ENCODE data around the gene IFT57. TPM values are rescaled to one million over a fixed set of nuclear protein-coding genes. Genes with fewer than 3 reads are reported as not detected.

IFT57 gene
- total RNA-seq, 1 donor from 2014 or later: 41.7 TPM

DNA sequence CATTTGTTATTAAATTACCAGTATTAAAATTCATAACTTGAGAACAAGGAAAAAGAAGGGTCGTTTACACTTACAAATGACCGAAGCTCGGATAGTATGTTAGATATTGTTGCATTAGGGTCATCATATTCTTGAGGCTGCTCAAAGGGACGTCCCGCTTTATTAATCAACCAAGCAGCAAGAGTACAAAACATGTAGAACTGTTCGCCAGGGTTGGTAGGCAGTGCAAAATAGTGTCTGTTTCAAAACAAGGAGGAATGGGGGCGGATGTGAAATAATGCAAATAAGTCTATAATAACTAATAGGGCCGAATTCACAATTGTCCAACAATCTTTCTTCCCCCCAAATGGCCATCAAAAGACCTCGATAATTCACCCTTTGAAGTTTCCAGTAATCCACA is 2.9 kb downstream of the IFT57 start:
- DNase-seq (ENCODE audit: low read depth, low spot score): no peak

DNA sequence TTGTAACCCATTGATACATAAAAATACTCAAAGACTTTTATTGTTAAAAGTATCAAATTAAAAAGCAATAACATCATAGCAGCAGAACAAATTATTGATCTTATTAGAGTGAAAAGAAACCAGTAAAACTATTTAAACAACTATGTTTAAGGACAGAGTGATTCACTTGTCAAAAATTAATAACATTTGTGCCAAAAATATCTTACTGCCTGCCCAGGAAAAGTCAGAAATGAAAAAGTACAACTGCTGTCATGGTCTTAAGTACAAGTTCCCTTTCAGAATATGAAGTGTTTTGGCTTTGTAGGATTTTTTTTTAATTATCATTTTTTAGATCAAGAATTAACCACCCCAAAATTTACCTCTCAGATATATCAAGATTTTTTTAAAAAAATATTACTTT is 3.4 kb downstream of the IFT57 start:
- DNase-seq (ENCODE audit: low read depth, low spot score): no peak

DNA sequence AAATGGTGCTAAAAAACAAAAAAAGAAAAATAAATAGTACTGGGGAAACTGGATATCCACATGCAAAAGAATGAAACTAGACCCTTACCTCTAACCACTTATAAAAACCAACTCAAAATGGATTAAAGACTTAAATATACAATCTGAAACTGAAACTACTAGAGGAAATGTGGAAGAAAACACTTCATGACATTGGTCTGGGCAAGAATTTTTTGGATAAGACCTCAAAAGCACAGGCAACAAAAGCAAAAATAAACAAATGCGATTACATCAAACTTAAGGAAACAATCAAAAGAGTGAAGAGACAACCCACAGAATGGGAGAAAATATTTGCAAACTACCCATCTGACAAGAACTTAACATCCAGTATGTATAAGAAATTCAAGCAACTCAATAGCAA is 6.4 kb downstream of the IFT57 start:
- no peak for DNase-seq (ENCODE audit: low read depth, low spot score)

DNA sequence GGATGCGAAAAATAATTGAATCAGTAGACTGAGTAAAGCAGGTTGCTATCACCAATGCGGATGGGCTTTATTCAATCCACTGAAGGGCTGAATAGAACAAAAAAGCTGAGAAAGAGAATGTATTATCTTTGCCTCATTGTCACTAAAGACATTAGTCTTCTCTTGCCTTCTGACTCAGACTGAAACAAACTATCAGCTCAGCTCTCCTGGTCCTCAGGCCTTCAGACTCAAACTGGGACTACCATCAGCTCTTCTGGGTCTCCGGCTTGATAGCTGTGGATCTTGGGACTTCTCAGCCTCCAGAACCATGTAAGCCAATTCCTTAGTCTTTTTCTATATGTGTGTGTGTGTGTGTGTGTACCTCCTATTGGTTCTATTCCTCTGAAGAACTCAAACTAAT is 12.6 kb downstream of the IFT57 start:
- no peak for DNase-seq (ENCODE audit: low read depth, low spot score)

DNA sequence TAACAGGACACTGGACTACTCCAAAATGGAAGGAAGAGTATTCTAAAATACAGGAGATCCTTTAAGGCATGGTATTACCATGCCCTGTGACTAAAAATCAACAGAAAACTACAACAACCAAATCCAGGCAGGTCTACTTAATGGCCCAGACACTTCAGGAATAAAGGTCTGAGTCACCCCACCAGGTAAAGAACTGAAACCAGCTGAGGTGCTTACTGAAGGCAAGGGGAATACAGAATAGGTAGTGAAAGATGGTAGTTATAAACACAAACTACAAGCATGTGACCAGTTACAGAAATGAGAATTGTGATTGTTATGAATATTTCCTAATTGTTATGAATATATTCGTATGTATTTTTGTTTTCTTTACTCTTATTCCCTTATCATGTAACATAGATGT is 13.4 kb downstream of the IFT57 start:
- no peak for DNase-seq (ENCODE audit: low read depth, low spot score)

DNA sequence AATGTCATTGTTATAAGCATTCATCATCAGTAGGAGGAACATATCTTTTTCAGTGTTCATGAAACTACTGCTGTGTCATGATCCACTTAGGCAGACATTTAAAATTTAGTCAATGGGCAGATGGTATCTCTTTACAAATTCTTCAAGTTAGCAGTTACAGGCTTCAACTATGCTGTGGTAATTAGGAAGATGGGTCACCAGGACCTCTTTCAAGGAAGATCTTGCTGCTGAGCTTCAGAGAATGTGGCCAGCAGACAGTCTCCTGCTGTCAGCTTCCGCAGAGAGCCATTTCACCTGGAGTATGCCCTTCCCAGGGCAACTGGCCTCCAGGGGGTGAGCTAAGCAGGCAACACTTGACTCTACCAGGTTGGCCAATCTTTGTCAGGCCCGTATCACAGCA is 19.4 kb downstream of the IFT57 start:
- no peak for DNase-seq (ENCODE audit: low read depth, low spot score)

DNA sequence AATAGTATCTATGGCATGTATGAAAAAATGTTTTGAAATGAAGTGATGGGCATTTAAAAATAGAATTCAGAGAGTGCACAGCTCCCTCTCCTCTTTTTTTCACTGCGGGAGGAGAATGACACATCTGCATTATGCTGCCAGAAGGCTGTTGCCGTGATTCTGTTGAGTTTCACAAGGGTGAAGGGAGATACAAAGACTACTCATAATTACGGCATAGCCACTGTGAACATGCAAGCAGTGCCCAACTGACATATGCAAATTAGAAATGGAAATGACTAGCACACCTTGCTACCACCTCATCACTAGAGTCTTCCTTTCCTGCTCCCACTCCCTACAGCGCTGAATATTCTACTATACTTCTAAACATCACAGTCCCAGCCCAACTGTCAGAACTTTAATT is 20.1 kb downstream of the IFT57 start:
- no peak for DNase-seq (ENCODE audit: low read depth, low spot score)

DNA sequence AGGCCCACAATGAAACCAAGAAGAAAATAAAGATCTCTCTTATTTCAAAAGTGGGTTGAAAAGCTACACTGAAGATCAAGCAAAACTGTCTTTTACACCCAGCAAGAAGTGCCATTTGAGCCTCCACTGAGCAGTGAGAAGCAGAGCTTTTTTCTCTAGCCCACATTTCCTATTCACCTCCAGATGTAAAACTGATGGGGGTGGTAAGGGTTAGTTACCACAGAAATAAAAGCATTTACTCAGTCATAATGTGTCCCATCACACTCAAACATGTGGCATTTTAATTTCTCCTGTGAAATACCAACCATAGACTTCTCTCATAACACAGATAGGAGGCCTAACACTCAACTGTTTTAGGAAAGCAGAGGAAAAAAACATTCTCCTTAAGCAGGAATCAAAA is 21.0 kb downstream of the IFT57 start:
- DNase-seq (ENCODE audit: low read depth, low spot score): no peak

DNA sequence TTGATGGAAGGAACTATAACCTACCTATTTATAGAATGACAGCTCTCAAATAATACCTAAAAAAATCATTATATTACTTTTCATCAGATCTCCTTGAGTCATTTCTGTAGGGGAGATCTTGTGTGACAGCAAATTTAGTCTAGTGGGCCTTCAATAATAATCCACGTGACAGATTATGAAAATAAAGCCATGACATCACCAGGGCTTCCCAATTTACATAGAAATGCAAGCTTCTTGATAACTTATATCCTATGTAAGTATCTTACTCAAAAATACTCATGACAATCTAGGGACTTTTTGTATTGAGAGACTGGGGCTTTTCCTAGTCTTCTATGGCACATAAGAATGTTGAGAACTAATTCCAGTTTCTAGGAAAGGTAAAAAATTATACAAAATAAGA is 21.6 kb downstream of the IFT57 start:
- DNase-seq (ENCODE audit: low read depth, low spot score): no peak

DNA sequence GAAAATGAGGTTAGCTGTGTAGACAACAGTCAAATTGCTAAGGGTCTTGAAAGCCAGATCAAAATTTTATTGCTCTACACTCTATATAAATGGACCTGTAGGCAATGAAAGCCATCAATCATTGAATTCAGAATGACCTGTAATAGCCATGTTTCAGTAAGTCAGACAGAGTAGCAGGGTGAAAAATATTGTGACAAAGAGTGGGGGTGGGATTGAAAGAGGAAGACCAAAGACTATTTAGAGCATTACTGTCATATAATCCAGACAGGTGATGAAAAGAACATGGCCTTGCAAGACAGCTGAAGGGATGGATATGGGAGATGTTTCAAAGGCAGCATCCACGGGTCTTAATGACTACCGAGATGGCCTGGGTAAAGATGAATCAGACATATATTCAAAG is 22.2 kb downstream of the IFT57 start:
- no peak for DNase-seq (ENCODE audit: low read depth, low spot score)

DNA sequence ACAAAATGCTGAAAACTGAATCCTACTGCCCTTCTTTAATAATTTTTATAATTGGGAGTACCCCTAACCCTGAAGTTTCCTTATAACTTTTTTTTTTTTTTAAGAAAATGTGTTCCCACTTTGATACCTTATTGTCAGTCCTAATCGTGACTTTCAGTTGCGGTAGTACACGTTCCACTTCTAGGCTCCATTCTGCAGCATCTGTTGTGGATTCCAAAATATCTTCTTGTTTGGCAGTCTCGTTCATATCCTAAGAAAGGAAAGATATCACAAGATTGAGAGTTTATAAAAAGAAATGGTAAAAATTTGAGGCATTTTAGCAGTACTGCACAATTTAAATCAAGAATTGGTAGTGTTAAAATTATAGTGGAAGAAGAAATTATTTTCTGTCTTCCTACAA is 30.8 kb downstream of the IFT57 start:
- no peak for DNase-seq (ENCODE audit: low read depth, low spot score)

DNA sequence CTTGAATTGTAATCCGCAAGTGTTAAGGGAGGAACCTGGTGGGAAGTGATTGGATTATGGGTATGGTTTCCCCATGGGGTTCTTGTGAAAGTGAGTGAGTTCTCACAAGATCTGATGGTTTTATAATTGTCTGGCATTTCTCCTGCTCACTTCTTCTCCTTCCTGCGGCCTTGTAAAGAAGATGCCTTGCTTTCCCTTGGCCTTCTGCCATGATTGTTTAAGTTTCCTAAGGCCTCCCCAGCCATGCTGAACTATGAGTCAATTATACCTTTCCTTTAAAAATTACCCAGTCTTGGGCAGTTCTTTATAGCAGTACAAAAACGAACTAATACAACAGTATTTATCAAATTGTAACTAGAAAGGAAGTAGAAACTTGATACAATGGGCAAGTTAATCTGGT is 31.9 kb downstream of the IFT57 start:
- DNase-seq (ENCODE audit: low read depth, low spot score): peak; percentile 2

DNA sequence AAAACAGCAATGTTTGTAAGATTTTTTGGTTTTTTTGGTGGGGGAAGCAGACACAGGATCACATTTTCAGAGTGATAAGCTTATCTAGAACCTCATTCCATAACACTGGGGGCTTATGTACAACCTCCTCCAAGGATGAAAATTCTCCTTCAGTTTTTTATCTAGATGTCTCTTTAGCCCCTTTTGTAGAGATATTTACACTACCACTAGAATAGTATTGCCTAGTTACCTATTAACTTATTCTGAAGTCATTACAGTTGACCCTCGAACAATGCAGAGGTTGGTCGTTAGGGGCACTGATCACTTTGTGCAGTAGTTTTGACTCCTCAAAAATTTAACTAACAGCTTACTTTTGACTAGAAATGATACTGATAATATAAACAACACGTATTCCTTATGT is 32.8 kb downstream of the IFT57 start:
- no peak for DNase-seq (ENCODE audit: low read depth, low spot score)

DNA sequence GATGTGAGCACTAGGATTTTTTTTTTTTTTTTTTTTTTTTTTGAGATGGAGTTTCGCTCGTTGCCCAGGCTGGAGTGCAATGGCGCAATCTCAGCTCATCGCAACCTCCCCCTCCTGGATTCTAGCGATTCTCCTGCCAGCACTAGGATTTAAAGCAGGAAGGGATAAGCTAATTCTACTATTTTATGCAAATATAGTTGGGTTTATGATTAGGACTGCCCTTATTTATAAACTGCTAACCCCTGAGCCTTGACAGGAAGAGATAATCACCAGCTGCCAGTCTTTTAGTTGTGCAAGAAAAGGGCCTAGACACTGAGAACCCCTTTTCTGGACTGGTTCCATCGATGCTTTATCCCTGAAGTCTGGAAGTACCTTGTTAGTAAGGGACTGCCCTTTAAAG is 36.7 kb downstream of the IFT57 start:
- no peak for DNase-seq (ENCODE audit: low read depth, low spot score)

DNA sequence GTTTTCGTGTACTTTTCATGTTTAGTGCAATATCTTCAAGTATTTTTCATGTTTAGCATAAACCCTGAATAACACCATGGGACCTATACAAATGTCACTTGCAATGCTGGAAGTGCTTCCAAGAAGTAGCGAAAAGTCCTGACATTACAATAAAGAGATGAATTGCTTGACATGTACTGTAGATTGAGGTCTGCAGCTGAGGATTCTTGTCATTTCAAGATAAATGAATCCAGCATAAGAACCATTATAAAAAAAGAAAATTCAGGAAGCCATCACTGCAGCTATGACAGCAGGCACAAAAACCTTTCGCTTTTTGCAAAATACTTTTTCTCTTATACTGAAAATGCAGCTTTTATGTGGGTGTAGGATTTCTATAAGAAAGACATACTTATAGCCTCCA is 37.4 kb downstream of the IFT57 start:
- DNase-seq (ENCODE audit: low read depth, low spot score): no peak

DNA sequence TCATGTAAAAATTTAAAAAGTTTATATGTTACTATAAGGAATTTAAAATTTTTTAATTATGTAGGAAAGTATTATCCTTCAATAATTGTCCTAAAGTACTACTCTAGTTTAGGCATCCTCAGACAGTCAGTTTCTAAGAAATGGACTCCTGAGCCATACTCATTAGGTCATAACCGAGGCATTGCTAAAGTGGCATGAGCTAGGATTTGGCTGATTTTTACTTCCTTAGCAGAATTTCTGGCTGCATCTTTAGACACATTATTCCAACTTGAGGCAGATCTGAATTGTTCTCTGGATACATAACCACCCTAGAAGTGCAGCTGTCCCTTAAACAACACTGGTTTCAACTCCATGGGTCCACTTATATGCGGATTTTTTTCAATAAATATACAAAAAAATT is 38.3 kb downstream of the IFT57 start:
- no peak for DNase-seq (ENCODE audit: low read depth, low spot score)

DNA sequence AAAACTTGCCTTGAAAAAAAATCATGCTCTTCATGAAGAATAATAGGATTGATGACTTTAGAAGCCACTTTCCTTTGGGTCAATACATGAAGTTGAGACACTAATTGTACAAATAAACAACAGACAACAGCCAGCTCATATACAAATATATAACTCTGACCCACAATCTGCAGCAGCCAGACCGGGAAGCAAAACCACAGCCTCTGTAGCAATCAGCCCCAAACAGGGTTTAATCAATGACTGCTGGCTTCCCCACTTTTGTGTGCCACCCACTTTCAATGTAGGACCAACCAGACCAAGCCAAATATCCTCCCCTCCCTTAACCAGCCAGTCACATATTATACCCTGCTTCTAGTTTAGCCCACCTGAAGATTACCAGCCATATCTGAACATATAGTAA is 39.0 kb downstream of the IFT57 start:
- no peak for DNase-seq (ENCODE audit: low read depth, low spot score)

DNA sequence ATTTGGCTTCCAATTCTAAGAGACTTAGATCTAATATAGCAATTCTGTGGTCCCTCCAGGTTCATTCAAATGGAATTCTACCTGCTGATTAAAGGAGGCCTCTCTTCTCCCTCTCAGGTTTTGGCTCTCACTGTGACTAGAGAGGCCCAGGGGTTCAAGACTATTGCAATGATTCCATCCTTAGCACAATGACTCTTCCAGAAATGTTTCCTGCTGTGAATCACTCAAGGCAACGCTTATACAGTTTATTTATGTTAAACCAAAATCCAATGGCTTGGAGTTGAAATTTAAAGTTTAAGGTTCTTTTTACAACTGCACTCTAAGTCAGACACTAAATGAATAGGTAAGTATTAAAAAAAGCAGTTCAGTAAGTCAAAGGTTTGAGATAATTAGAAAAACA is 39.9 kb downstream of the IFT57 start:
- DNase-seq (ENCODE audit: low read depth, low spot score): no peak

DNA sequence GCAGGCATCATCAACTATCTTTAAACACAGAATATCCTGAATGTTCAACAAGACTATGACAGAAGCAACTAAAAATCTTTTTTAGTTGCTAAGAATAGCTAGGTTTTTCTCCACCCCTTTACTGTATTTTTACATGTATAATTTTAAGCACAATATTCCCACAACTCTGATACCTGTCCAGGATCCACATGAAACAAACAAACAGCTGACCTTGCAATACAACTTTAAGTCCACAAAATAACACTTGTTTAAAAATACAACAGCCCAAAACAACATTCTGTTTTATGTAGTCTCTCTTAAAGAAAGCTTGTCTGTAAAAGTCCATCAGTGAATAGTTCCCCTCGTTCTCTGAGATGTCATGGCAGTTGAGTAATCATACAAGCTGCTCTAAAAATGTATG is 41.1 kb downstream of the IFT57 start:
- DNase-seq (ENCODE audit: low read depth, low spot score): no peak

DNA sequence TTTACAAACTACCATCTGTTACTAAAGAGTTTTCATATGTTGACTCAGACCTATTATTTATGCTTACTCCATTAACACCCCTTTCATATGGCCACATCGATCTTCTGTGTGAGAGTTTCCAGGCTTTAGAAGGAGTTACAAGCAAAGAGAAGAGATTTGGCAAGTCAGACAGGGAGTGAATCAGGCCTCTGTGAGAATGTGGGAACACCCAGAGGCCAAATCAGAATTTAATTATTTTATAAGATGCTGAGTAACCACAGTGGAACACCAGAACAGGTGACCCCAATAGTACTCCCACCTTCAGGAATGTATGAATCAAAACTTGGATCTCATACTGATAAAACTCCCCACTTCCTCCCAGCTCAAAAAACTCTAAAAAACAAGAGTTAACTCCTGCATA is 42.0 kb downstream of the IFT57 start:
- no peak for DNase-seq (ENCODE audit: low read depth, low spot score)

DNA sequence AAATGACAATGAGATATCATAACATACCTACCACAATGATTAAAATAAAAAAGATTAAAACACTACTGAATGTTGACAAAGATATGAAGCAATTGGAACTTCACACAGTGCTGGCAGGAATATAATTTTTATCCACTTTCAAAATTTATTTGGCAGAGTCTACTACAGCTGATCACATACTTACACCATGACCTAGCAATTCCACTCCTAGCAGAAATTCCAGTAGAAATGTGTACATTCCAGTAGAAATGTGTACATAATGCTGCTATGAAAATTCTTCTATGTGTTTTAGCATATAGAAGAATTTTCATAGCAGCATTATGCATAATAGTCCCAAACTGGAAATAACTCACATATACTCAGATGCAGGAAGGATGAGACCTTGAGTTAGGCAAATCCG is 43.5 kb downstream of the IFT57 start:
- no peak for DNase-seq (ENCODE audit: low read depth, low spot score)

DNA sequence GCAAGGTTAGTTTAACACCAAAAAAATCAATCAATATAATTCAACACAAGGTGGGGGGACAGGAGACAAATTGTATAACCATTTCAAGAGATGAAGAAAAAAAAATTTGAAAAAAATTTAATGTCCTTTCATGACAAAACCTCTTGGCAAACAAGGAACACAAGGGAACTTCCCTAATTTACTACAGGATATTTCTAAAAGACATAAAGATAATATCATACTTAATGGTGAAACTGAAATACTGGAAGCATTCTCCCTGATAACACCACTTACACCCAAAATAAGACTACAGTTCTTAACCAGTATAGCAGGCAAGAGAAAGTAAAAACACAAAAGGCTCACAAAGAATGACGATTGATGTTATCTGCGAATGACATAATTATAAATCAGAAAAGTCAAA is 44.7 kb downstream of the IFT57 start:
- DNase-seq (ENCODE audit: low read depth, low spot score): no peak

DNA sequence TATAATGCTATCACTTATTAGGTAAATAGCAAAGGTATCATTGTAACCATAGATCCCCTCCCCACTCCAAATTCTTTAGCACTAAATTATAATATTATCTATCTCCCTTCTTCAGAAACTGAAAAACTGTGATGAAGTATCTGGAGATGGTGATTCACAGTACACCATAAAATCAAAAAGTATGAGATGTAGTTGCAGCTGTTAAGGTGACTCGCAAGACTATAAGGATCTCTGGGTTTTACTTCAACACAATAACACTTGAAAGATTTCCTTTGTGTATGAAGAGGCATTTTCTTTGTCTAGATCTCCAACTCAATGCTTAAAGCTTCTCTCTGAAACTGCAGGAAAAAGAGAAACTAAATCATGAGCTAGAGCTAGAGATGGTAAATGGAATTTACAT is 46.9 kb downstream of the IFT57 start:
- DNase-seq (ENCODE audit: low read depth, low spot score): no peak

DNA sequence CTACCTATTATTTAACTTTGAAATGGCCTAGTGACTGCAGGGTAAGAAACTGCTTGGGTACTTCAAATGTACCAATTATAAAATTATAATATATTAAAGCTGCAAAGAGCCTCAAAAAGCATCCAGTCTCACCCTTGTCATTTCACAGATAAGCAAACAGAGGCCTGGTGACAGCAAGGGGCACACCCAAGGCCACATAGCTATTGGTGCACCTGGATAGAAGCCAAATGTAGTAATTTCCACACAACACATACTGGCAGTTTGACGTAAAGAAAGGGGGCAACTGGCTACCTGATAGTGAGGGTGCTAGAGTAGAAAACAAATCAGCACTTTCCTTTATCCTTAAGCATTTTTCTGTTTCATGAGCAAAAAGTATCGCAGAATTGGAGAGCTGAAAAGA is 51.1 kb downstream of the IFT57 start:
- DNase-seq (ENCODE audit: low read depth, low spot score): no peak

DNA sequence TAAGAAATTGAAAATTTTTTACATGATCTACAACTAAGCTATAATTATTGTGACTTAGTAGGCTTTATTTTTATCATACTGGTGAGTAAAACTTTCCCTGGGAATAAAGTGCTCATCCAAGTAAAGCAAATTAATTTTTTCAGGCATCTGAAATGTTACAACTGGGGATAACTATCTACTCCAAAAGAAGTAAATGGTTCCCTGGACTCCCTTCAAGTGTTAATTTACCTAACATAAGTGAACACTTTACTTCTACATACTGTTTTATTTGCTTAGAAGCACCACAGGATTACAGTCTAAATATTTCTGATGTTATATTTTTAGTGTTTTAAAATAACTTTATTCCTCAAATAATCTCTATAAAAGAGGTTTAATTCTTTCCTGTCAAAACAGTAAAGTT is 57.8 kb downstream of the IFT57 start:
- no peak for DNase-seq (ENCODE audit: low read depth, low spot score)
